ENCODE measurements around the gene CIDEB.

The CIDEB gene

GRCh38 chr14:24255438-24255837 is 52.3 kb downstream of the CIDEB start:
- no peak for DNase-seq (ENCODE audit: low read depth, low spot score)

Data from activated naive CD8-positive, alpha-beta T cell treated with anti-CD3 and anti-CD28 coated beads, Interleukin-2, amount 50 U/mL, for 16 hours (primary cell).